ENCODE measurements around the gene TBPL1.

TBPL1 gene

GRCh38 chr6:134028438-134028837 lies 75.4 kb downstream of the TBPL1 start:
- H3K9ac ChIP-seq (ENCODE audit: low read length in 2 of 2), result no peak overlapping the region
- H3K36me3 ChIP-seq (ENCODE audit: control insufficient read depth in 2 of 2, insufficient read depth in 2 of 2, low read length in 2 of 2), result peaks cover 6 to 14% of the 10 kb centered on the region in 2 donors
- no peak overlapping the region for H3K27ac ChIP-seq (ENCODE audit: low read length)
- no peak overlapping the region for H3K4me3 ChIP-seq (ENCODE audit: low read length in 2 of 2)
- no peaks in the 10 kb centered on the region for H3K27me3 ChIP-seq (ENCODE audit: control insufficient read depth in 1 of 2, insufficient read depth in 2 of 2, low read length in 2 of 2)
- no peaks in the 10 kb centered on the region for H3K9me3 ChIP-seq (ENCODE audit: control insufficient read depth in 2 of 2, low read length in 2 of 2)
- no peaks in the 10 kb centered on the region for H3K4me1 ChIP-seq (ENCODE audit: control insufficient read depth, insufficient read depth, low read length)

GRCh38 chr6:134029495-134030455 lies 76.8 kb downstream of the TBPL1 start:
- Histone ChIP-seq H3K9me3 (ENCODE audit: control insufficient read depth in 2 of 2, low read length in 2 of 2) (no peaks in the 10 kb centered on the region), H3K4me3 (ENCODE audit: low read length in 2 of 2) (no peak overlapping the region), H3K4me1 (ENCODE audit: control insufficient read depth, insufficient read depth, low read length) (no peaks in the 10 kb centered on the region), H3K9ac (ENCODE audit: low read length in 2 of 2) (no peak overlapping the region), H3K27me3 (ENCODE audit: control insufficient read depth in 1 of 2, insufficient read depth in 2 of 2, low read length in 2 of 2) (no peaks in the 10 kb centered on the region), H3K36me3 (ENCODE audit: control insufficient read depth in 2 of 2, insufficient read depth in 2 of 2, low read length in 2 of 2) (peaks cover 6 to 11% of the 10 kb centered on the region in 2 donors), H3K27ac (ENCODE audit: low read length) (no peak overlapping the region)

DNA sequence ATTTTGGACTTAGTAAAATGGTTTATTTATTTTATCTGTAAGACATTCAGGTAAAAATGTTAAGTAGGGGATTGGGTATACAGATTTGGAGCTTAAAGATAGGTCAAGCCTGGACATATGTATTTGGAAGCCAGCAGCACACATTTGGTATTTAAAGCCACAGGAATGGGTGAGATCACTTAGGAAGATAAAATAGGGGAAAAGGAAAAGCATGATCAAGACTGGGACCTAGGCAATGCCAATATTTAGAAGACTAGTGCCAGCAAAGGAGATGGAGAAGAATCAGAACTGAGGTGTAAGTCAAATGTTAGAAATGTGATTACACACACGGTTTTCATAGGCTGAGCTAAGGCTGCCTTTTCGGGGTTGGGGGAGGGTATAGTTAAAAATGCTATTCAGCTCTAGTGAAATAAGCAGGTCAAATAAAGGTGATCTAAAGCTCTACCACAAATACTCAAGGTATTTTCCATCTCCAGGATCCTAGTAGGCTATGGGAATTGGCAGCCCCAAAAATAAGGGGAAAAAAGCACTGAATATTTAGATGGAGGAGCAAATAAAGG lies 78.8 kb downstream of the TBPL1 start:
- Histone ChIP-seq H3K27ac (ENCODE audit: low read length) (no peak overlapping the region), H3K9ac (ENCODE audit: low read length in 2 of 2) (no peak overlapping the region), H3K4me1 (ENCODE audit: control insufficient read depth, insufficient read depth, low read length) (no peaks in the 10 kb centered on the region), H3K4me3 (ENCODE audit: low read length in 2 of 2) (no peak overlapping the region), H3K27me3 (ENCODE audit: control insufficient read depth in 1 of 2, insufficient read depth in 2 of 2, low read length in 2 of 2) (no peaks in the 10 kb centered on the region), H3K9me3 (ENCODE audit: control insufficient read depth in 2 of 2, low read length in 2 of 2) (no peaks in the 10 kb centered on the region), H3K36me3 (ENCODE audit: control insufficient read depth in 2 of 2, insufficient read depth in 2 of 2, low read length in 2 of 2) (peaks cover 6 to 11% of the 10 kb centered on the region in 2 donors)

- Histone ChIP-seq H3K4me1 (ENCODE audit: control insufficient read depth, insufficient read depth, low read length) (no peaks in the 10 kb centered on the region), H3K4me3 (ENCODE audit: low read length in 2 of 2) (no peak overlapping the region), H3K36me3 (ENCODE audit: control insufficient read depth in 2 of 2, insufficient read depth in 2 of 2, low read length in 2 of 2) (peaks cover 0 to under 1% of the 10 kb centered on the region in 2 donors), H3K9me3 (ENCODE audit: control insufficient read depth in 2 of 2, low read length in 2 of 2) (no peaks in the 10 kb centered on the region), H3K9ac (ENCODE audit: low read length in 2 of 2) (no peak overlapping the region), H3K27me3 (ENCODE audit: control insufficient read depth in 1 of 2, insufficient read depth in 2 of 2, low read length in 2 of 2) (no peaks in the 10 kb centered on the region), H3K27ac (ENCODE audit: low read length) (no peak overlapping the region)
Measured at GRCh38 chr6:134034478-134034877, 81.5 kb downstream of the TBPL1 start.

DNA sequence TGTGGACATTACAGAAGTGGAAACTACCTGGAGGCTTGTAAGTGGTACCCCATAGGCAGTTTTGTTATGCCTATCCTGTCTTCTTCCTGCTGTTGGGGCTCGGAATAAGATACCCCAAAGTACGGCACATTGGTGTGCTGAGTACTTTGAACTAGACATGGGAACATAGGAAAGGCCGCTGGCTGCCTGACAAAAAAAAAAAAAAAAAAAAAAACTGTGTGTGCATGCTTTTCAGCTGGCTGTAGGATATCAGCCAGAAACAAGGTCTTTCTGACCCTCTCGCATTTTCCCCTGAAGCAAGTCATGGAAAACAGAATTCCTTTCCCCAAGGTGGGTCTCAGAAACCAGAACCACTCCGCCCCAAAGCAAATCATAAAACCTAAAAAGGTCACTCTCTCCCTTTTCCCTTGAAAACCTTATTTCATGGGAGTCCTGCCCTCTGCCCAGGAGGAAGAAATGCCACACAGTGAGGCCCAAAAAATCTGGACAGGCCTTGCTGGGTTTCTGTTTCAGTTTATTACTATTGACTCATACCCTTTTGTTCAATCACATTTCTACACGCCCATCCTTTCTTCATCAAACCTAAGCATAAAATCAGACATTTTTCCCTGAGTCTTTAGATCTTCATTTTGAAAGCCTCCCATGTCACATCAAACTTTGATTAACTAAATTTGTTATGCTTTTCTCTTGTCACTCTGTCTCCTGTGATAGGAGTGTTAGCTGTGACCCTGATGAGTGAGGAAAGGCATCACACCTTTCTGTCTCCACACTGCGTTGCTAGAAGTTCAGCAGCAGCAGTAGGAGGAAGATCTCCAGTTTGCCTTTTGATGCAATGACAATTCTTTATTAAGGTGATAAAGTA lies 82.2 kb downstream of the TBPL1 start:
- Histone ChIP-seq H3K36me3 (ENCODE audit: control insufficient read depth in 2 of 2, insufficient read depth in 2 of 2, low read length in 2 of 2) (no peaks in the 10 kb centered on the region), H3K27me3 (ENCODE audit: control insufficient read depth in 1 of 2, insufficient read depth in 2 of 2, low read length in 2 of 2) (no peaks in the 10 kb centered on the region), H3K4me3 (ENCODE audit: low read length in 2 of 2) (no peak overlapping the region), H3K9ac (ENCODE audit: low read length in 2 of 2) (no peak overlapping the region), H3K9me3 (ENCODE audit: control insufficient read depth in 2 of 2, low read length in 2 of 2) (no peaks in the 10 kb centered on the region), H3K27ac (ENCODE audit: low read length) (no peak overlapping the region), H3K4me1 (ENCODE audit: control insufficient read depth, insufficient read depth, low read length) (no peaks in the 10 kb centered on the region)

GRCh38 chr6:134035823-134036296 lies 82.8 kb downstream of the TBPL1 start:
- no peaks in the 10 kb centered on the region for H3K27me3 ChIP-seq (ENCODE audit: control insufficient read depth in 1 of 2, insufficient read depth in 2 of 2, low read length in 2 of 2)
- no peaks in the 10 kb centered on the region for H3K9me3 ChIP-seq (ENCODE audit: control insufficient read depth in 2 of 2, low read length in 2 of 2)
- no peaks in the 10 kb centered on the region for H3K4me1 ChIP-seq (ENCODE audit: control insufficient read depth, insufficient read depth, low read length)
- no peak overlapping the region for H3K9ac ChIP-seq (ENCODE audit: low read length in 2 of 2)
- H3K4me3 ChIP-seq (ENCODE audit: low read length in 2 of 2), result no peak overlapping the region
- H3K36me3 ChIP-seq (ENCODE audit: control insufficient read depth in 2 of 2, insufficient read depth in 2 of 2, low read length in 2 of 2), result no peaks in the 10 kb centered on the region
- H3K27ac ChIP-seq (ENCODE audit: low read length), result no peak overlapping the region

DNA sequence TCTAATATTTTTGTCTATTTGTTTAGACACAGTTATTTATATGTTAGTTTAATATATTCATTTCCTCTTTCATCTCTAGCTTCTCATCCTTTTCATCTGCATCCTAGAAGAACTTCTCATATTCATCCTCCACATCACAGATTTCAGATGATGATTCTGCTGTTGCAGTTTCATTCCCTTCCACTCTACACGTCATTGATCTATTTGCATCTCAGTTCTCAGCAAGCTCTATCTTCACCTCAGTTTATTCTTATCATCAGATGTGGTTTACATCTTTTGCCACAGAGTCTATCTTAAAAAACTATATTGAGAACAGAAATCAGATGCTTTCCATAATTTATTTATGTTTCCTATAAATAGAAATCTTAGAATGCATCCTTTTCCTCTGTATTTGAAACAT lies 86.1 kb downstream of the TBPL1 start:
- H3K27me3 ChIP-seq (ENCODE audit: control insufficient read depth in 1 of 2, insufficient read depth in 2 of 2, low read length in 2 of 2), result no peaks in the 10 kb centered on the region
- no peaks in the 10 kb centered on the region for H3K9me3 ChIP-seq (ENCODE audit: control insufficient read depth in 2 of 2, low read length in 2 of 2)
- H3K4me3 ChIP-seq (ENCODE audit: low read length in 2 of 2), result no peak overlapping the region
- H3K36me3 ChIP-seq (ENCODE audit: control insufficient read depth in 2 of 2, insufficient read depth in 2 of 2, low read length in 2 of 2), result no peaks in the 10 kb centered on the region
- no peak overlapping the region for H3K9ac ChIP-seq (ENCODE audit: low read length in 2 of 2)
- H3K27ac ChIP-seq (ENCODE audit: low read length), result no peak overlapping the region
- no peaks in the 10 kb centered on the region for H3K4me1 ChIP-seq (ENCODE audit: control insufficient read depth, insufficient read depth, low read length)
